Measurements from ENCODE around the gene FMNL2.

The FMNL2 gene

DNA sequence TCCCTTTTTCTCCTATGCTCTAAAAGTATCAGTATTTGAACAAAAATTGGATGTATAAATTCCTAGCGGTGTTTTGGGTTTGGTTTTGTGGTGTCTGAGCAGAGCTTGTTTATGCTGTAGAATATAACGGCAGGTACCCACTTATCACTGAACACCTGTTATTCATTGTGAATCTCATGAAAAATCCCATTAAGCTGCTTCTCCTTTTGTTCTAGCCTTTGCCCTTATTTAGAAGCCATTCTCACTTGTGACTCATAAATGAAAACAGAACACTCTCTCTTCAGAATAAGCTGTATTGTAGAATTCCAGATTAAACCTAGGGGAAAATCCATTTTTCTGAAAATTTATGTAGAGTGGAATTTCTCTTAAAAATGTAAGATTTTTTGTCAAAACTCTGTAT is 278.3 kb downstream of the FMNL2 start:
- no peaks in the 10 kb centered on the region for H3K9me3 ChIP-seq (ENCODE audit: low read length)
- no peak for TF ChIP-seq EZH2 (IDR thresholded peaks at IDR 0.05; ENCODE audit: borderline replicate concordance, low read length)
- TF ChIP-seq, protein P1, sequence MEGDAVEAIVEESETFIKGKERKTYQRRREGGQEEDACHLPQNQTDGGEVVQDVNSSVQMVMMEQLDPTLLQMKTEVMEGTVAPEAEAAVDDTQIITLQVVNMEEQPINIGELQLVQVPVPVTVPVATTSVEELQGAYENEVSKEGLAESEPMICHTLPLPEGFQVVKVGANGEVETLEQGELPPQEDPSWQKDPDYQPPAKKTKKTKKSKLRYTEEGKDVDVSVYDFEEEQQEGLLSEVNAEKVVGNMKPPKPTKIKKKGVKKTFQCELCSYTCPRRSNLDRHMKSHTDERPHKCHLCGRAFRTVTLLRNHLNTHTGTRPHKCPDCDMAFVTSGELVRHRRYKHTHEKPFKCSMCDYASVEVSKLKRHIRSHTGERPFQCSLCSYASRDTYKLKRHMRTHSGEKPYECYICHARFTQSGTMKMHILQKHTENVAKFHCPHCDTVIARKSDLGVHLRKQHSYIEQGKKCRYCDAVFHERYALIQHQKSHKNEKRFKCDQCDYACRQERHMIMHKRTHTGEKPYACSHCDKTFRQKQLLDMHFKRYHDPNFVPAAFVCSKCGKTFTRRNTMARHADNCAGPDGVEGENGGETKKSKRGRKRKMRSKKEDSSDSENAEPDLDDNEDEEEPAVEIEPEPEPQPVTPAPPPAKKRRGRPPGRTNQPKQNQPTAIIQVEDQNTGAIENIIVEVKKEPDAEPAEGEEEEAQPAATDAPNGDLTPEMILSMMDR (IDR thresholded peaks at IDR 0.05; ENCODE audit: low read length) = no peak
- no peak overlapping the region for H3K9ac ChIP-seq (ENCODE audit: low read length)
- no peak overlapping the region for H3K4me2 ChIP-seq (ENCODE audit: low read length)
- H4K20me1 ChIP-seq (ENCODE audit: insufficient read depth, low read length) = no peaks in the 10 kb centered on the region
- H3F3A ChIP-seq (ENCODE audit: insufficient read depth, low read length) = no peaks in the 10 kb centered on the region
- no peaks in the 10 kb centered on the region for H3K36me3 ChIP-seq (ENCODE audit: insufficient read depth, low read length)
- H3K79me2 ChIP-seq (ENCODE audit: insufficient read depth, low read length) = no peaks in the 10 kb centered on the region
- H3K27ac ChIP-seq (ENCODE audit: low read depth, low read length, poor library complexity, severe bottlenecking) = no peak overlapping the region
- H3K9me2 ChIP-seq (ENCODE audit: low read depth, low read length) = no peaks in the 10 kb centered on the region
- H2AFZ ChIP-seq (ENCODE audit: low read length) = no peak overlapping the region
- no peaks in the 10 kb centered on the region for H3K27me3 ChIP-seq (ENCODE audit: insufficient read depth, low read length)
- H3K4me1 ChIP-seq (ENCODE audit: insufficient read depth, low read length, severe bottlenecking) = peaks cover 9% of the 10 kb centered on the region
- H3K4me3 ChIP-seq (ENCODE audit: low read depth, low read length, poor library complexity, severe bottlenecking) = no peak overlapping the region

DNA sequence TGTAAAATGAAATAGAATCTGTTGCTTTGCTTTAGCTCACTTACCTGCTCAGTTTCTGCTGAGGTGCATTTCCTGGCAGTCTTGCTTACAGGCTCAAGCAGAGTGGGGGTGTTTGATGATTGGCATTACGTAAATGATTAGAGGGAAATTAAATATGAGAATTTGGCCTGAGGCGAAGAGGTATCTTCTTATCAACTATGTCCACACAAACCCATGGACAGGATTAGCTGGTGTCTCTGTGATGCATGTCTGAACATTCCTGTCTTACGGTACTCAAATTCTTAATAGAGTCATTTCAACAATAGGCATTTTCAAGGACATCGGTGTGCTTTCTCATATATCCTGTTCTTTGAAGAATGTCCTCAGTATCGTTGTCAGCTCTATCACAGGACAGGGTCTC is 280.2 kb downstream of the FMNL2 start:
- TF ChIP-seq EZH2 (IDR thresholded peaks at IDR 0.05; ENCODE audit: borderline replicate concordance, low read length) = no peak
- TF ChIP-seq, protein P1 (IDR thresholded peaks at IDR 0.05; ENCODE audit: low read length) = no peak
- no peaks in the 10 kb centered on the region for H3K36me3 ChIP-seq (ENCODE audit: insufficient read depth, low read length)

DNA sequence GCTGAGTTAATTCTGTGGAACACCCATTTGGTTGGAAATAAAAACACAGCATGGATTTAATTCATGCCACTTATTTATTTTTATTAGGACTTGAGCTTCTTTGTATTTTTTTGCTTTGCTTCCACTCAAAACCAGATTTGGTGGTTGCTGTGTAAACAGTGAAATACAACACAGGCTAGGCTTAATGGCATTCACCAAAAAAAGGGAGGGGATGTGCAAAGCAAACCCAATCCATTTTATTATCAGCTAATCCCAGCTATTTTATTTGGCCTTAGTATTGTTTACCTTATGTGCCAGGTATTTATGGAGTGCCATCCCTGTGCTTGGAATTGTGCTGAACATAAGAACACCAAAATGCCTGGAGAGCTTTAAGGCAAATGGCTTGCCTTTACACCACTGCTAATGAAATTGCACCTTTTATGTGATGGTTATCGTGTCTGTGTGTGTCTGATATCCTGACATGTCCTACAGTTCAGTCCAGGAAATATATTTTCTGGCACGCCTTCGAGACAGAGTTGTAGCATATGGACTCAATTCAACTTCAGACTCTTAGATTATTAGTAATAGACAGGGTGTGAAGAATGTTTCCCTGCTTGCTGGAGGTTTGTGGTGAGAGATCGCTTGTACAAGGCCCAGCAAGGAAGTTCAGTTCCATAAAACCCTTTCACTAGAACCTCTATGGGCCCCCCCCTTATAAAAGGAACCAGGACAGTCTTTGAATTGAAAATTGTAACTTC is 282.6 kb downstream of the FMNL2 start:
- no peaks in the 10 kb centered on the region for H3K79me2 ChIP-seq (ENCODE audit: insufficient read depth, low read length)
- no peaks in the 10 kb centered on the region for H4K20me1 ChIP-seq (ENCODE audit: insufficient read depth, low read length)
- no peaks in the 10 kb centered on the region for H3K9me2 ChIP-seq (ENCODE audit: low read depth, low read length)
- TF ChIP-seq, protein P1 (IDR thresholded peaks at IDR 0.05; ENCODE audit: low read length) = no peak
- TF ChIP-seq EZH2 (IDR thresholded peaks at IDR 0.05; ENCODE audit: borderline replicate concordance, low read length) = no peak
- no peak overlapping the region for H2AFZ ChIP-seq (ENCODE audit: low read length)
- no peaks in the 10 kb centered on the region for H3F3A ChIP-seq (ENCODE audit: insufficient read depth, low read length)
- H3K9me3 ChIP-seq (ENCODE audit: low read length) = no peaks in the 10 kb centered on the region
- H3K4me1 ChIP-seq (ENCODE audit: insufficient read depth, low read length, severe bottlenecking) = no peaks in the 10 kb centered on the region
- H3K9ac ChIP-seq (ENCODE audit: low read length) = no peak overlapping the region
- H3K27me3 ChIP-seq (ENCODE audit: insufficient read depth, low read length) = no peaks in the 10 kb centered on the region
- H3K4me2 ChIP-seq (ENCODE audit: low read length) = no peak overlapping the region
- H3K4me3 ChIP-seq (ENCODE audit: low read depth, low read length, poor library complexity, severe bottlenecking) = no peak overlapping the region
- H3K27ac ChIP-seq (ENCODE audit: low read depth, low read length, poor library complexity, severe bottlenecking) = no peak overlapping the region
- H3K36me3 ChIP-seq (ENCODE audit: insufficient read depth, low read length) = no peaks in the 10 kb centered on the region

More for the DNA sequence above, 280.2 kb downstream of the FMNL2 start:
- Histone ChIP-seq H3K4me2 (ENCODE audit: low read length) (no peak overlapping the region), H3K9me2 (ENCODE audit: low read depth, low read length) (no peaks in the 10 kb centered on the region), H3K9me3 (ENCODE audit: low read length) (no peaks in the 10 kb centered on the region), H3K27me3 (ENCODE audit: insufficient read depth, low read length) (no peaks in the 10 kb centered on the region), H3K4me3 (ENCODE audit: low read depth, low read length, poor library complexity, severe bottlenecking) (no peak overlapping the region), H3K4me1 (ENCODE audit: insufficient read depth, low read length, severe bottlenecking) (peaks cover 9% of the 10 kb centered on the region), H3K27ac (ENCODE audit: low read depth, low read length, poor library complexity, severe bottlenecking) (no peak overlapping the region), H2AFZ (ENCODE audit: low read length) (no peak overlapping the region), H3K79me2 (ENCODE audit: insufficient read depth, low read length) (no peaks in the 10 kb centered on the region), H4K20me1 (ENCODE audit: insufficient read depth, low read length) (no peaks in the 10 kb centered on the region), H3K9ac (ENCODE audit: low read length) (no peak overlapping the region), H3F3A (ENCODE audit: insufficient read depth, low read length) (no peaks in the 10 kb centered on the region)
